IMR-90 (cell line): ENCODE data around the gene FITM1. TPM values are rescaled to one million over a fixed set of nuclear protein-coding genes. Genes with fewer than 3 reads are reported as not detected.
A peak's percentile ranks its signal among the peaks of the same experiment; 100 is the strongest.

ENCODE experiments used
- ATAC-seq: fragments of 200-7000 bp; cut with Tn5 transposase; 2 replicates; pipeline ENCODE4 v1.9.1; 2020; ENCODE audit warnings: low read depth, mild to moderate bottlenecking, moderate library complexity
- BruUV-seq: library from RNA; stranded (reverse); fragments of 400-500 nt; replicated peaks from 2 replicates; lab custom pipeline; 2021; lab: Mats Ljungman, UMichigan
- CTCF ChIA-PET: fragments of 300-600 bp; formaldehyde crosslinking; extraction: SDS; loops from one replicate; lab custom pipeline; 2021; ENCODE audit warnings: antibody characterized with exemption; lab: Yijun Ruan, JAX
- POLR2A ChIA-PET: fragments of 300-600 bp; sonication (Branson Sonifier 250); formaldehyde crosslinking; loops from one replicate; lab custom pipeline; 2022; ENCODE audit warnings: antibody characterized with exemption; ENCODE audit not compliant: unreplicated experiment; lab: Charles Lee
- DNase-seq: peaks from one replicate; pipeline ENCODE4 v3.0.0; 2013
- H2AFZ ChIP-seq: replicated peaks from 2 replicates; pipeline ENCODE3; 2013; ENCODE audit warnings: low read length, mild to moderate bottlenecking; ENCODE audit not compliant: poor library complexity
- H2AK5ac ChIP-seq: 2 replicates; pipeline ENCODE4 v1.6.1; 2013; ENCODE audit warnings: low read depth, low read length, inconsistent platforms
- H2AK9ac ChIP-seq: replicated peaks from 2 replicates; pipeline ENCODE3; 2013; ENCODE audit warnings: mild to moderate bottlenecking, low read depth, low read length, moderate library complexity; ENCODE audit not compliant: poor library complexity
- H2BK120ac ChIP-seq: 2 replicates; pipeline ENCODE4 v1.6.1; 2013; ENCODE audit warnings: low read depth, low read length, inconsistent platforms
- H2BK15ac ChIP-seq: 3 replicates; pipeline ENCODE4 v1.6.1; 2013; ENCODE audit warnings: low read depth, low read length, inconsistent platforms
- H2BK20ac ChIP-seq: 2 replicates; pipeline ENCODE4 v1.6.1; 2013; ENCODE audit warnings: low read depth, mild to moderate bottlenecking, inconsistent platforms, low read length, moderate library complexity
- H2BK5ac ChIP-seq: 2 replicates; pipeline ENCODE4 v1.6.1; 2013; ENCODE audit warnings: mild to moderate bottlenecking, low read depth, low read length, inconsistent platforms; ENCODE audit not compliant: poor library complexity, severe bottlenecking
- H3K14ac ChIP-seq: replicated peaks from 2 replicates; pipeline ENCODE4 v1.6.1; 2013; ENCODE audit warnings: low read depth, low read length, inconsistent platforms
- H3K18ac ChIP-seq: 2 replicates; pipeline ENCODE4 v1.6.1; 2013; ENCODE audit warnings: low read depth, low read length, control low read depth
- H3K23ac ChIP-seq: 2 replicates; pipeline ENCODE4 v1.6.1; 2013; ENCODE audit warnings: low read depth, low read length, inconsistent platforms
- H3K27ac ChIP-seq: 2 replicates; pipeline ENCODE4 v1.5.1; 2013; ENCODE audit warnings: mild to moderate bottlenecking, control low read depth, low read length; ENCODE audit not compliant: insufficient read depth
- H3K27me3 ChIP-seq: 2 replicates; pipeline ENCODE4 v1.6.1; 2013; ENCODE audit warnings: low read length; ENCODE audit not compliant: control insufficient read depth, insufficient read depth
- H3K36me3 ChIP-seq: 2 replicates; pipeline ENCODE4 v1.6.1; 2013; ENCODE audit warnings: low read length, mixed read lengths; ENCODE audit not compliant: control insufficient read depth, insufficient read depth
- H3K4ac ChIP-seq: 2 replicates; pipeline ENCODE4 v1.6.1; 2013; ENCODE audit warnings: low read depth, low read length, inconsistent platforms
- H3K4me1 ChIP-seq: 2 replicates; pipeline ENCODE4 v1.6.1; 2013; ENCODE audit warnings: low read length, mixed read lengths; ENCODE audit not compliant: control insufficient read depth, insufficient read depth
- H3K4me2 ChIP-seq: 2 replicates; pipeline ENCODE4 v1.6.1; 2013; ENCODE audit warnings: low read depth, mild to moderate bottlenecking, control low read depth, low read length, moderate library complexity
- H3K4me3 ChIP-seq: 2 replicates; pipeline ENCODE4 v1.5.1; 2013; ENCODE audit warnings: low read depth, mild to moderate bottlenecking, control low read depth, low read length, moderate library complexity; ENCODE audit not compliant: insufficient read depth
- H3K56ac ChIP-seq: 2 replicates; pipeline ENCODE4 v1.6.1; 2013; ENCODE audit warnings: low read length, inconsistent platforms; ENCODE audit not compliant: insufficient read depth; ENCODE audit errors: extremely low read depth
- H3K79me1 ChIP-seq, 2 experiments: 2 replicates each; pipeline ENCODE4 v1.6.1; 2013; ENCODE audit warnings: low read length in 2 of 2, inconsistent platforms in 1 of 2, low read depth in 1 of 2
- H3K9ac ChIP-seq: 2 replicates; pipeline ENCODE4 v1.6.1; 2013; ENCODE audit warnings: low read depth, low read length, control low read depth
- H3K9me1 ChIP-seq: 2 replicates; pipeline ENCODE4 v1.6.1; 2013; ENCODE audit warnings: low read length, inconsistent platforms; ENCODE audit not compliant: insufficient read depth
- H3K9me3 ChIP-seq: 2 replicates; pipeline ENCODE4 v1.6.1; 2013; ENCODE audit warnings: low read length; ENCODE audit not compliant: control insufficient read depth, insufficient read depth
- H4K20me1 ChIP-seq: 2 replicates; pipeline ENCODE4 v1.6.1; 2013; ENCODE audit warnings: low read length, inconsistent platforms; ENCODE audit not compliant: insufficient read depth
- H4K5ac ChIP-seq: 2 replicates; pipeline ENCODE4 v1.6.1; 2013; ENCODE audit warnings: mild to moderate bottlenecking, low read depth, low read length, control low read depth
- H4K8ac ChIP-seq, 2 experiments: 2 replicates each; pipeline ENCODE4 v1.6.1; 2013; ENCODE audit warnings: low read depth in 2 of 2, low read length in 2 of 2, control low read depth in 1 of 2, inconsistent platforms in 1 of 2
- H4K91ac ChIP-seq: 2 replicates; pipeline ENCODE4 v1.6.1; 2013; ENCODE audit warnings: low read depth, low read length, inconsistent platforms; ENCODE audit not compliant: insufficient read depth
- BHLHE40 ChIP-seq: fragments of 150-350 bp; IDR thresholded peaks from 2 replicates; pipeline ENCODE4 v1.6.1; 2016; ENCODE audit warnings: mild to moderate bottlenecking, low read depth, low read length
- CEBPB ChIP-seq: IDR thresholded peaks from 2 replicates; pipeline ENCODE4 v1.6.1; 2012; ENCODE audit warnings: low read depth, low read length, improper control_type of control experiment
- CHD1 ChIP-seq: IDR thresholded peaks from 2 replicates; pipeline ENCODE4 v1.6.1; 2012; ENCODE audit warnings: low read depth, low read length, improper control_type of control experiment
- CTCF ChIP-seq: conservative IDR thresholded peaks from 2 replicates; pipeline ENCODE4 v1.5.1; 2012; ENCODE audit warnings: mild to moderate bottlenecking, low read depth, low read length, improper control_type of control experiment
- FOS ChIP-seq: fragments of 150-350 bp; IDR thresholded peaks from 2 replicates; pipeline ENCODE4 v1.6.1; 2016; ENCODE audit warnings: low read depth, low read length
- MAFK ChIP-seq: IDR thresholded peaks from 2 replicates; pipeline ENCODE4 v1.6.1; 2012; ENCODE audit warnings: low read depth, low read length, improper control_type of control experiment
- MAZ ChIP-seq: IDR thresholded peaks from 2 replicates; pipeline ENCODE4 v1.6.1; 2012; ENCODE audit warnings: low read depth, mild to moderate bottlenecking, low read length, improper control_type of control experiment, moderate library complexity, borderline replicate concordance
- MXI1 ChIP-seq: IDR thresholded peaks from 2 replicates; pipeline ENCODE4 v1.6.1; 2012; ENCODE audit warnings: low read depth, mild to moderate bottlenecking, low read length, moderate library complexity, borderline replicate concordance
- POLR2A ChIP-seq: IDR thresholded peaks from 2 replicates; pipeline ENCODE4 v1.6.1; 2012; ENCODE audit warnings: mild to moderate bottlenecking, low read depth, low read length
- RCOR1 ChIP-seq: IDR thresholded peaks from 2 replicates; pipeline ENCODE4 v1.6.1; 2012; ENCODE audit warnings: mild to moderate bottlenecking, low read length, improper control_type of control experiment; ENCODE audit not compliant: insufficient replicate concordance
- RFX5 ChIP-seq: IDR thresholded peaks from 2 replicates; pipeline ENCODE4 v1.8.0; 2012; ENCODE audit warnings: low read depth, mild to moderate bottlenecking, low read length, moderate library complexity
- USF2 ChIP-seq: fragments of 150-350 bp; IDR thresholded peaks from 2 replicates; pipeline ENCODE4 v1.6.1; 2017; ENCODE audit warnings: mild to moderate bottlenecking, antibody characterized with exemption, low read length, low read depth
- WGBS, 2 experiments: methylation state at CpG; one replicate each; pipeline versions ENCODE4 v1.1.5 to v1.1.7; 2013; ENCODE audit warnings: missing lambda C conversion rate in 2 of 2; ENCODE audit not compliant: insufficient read length in 1 of 2; ENCODE audit errors: extremely low coverage in 2 of 2; 5-methylcytosine and 5-hydroxymethylcytosine counted together
- dilution Hi-C: fragments of 300-500 bp; cut with HindIII; formaldehyde crosslinking; loops from one replicate; pipeline ENCODE4 v1.14.3; 2018; ENCODE audit warnings: low sequenced_read_pairs; ENCODE audit not compliant: unreplicated experiment
- in situ Hi-C: fragments of 300-500 bp; cut with MboI; formaldehyde crosslinking; loops from 3 replicates; pipeline ENCODE4 v1.14.3; 2019; ENCODE audit warnings: low sequenced_read_pairs, inconsistent platforms, mixed read lengths
- intact Hi-C: fragments of 100-400 bp; cut with micrococcal nuclease; formaldehyde crosslinking; loops from 2 replicates; pipeline ENCODE4 v1.10.0; 2022
- polyA plus RNA-seq, 3 experiments: library from polyadenylated mRNA; depleted of rRNA; stranded (reverse); fragments of >200 nt; gene quantifications; 2 replicates each; pipeline ENCODE4 v1.2.3, GENCODE V29; 2012; ENCODE audit warnings: low replicate concordance in 1 of 3
- total RNA-seq: library from RNA; depleted of rRNA; stranded (reverse); fragments of >200 nt; gene quantifications from 2 replicates; pipeline ENCODE4 v1.2.3, GENCODE V29; 2012

Gene FITM1
- total and polyA plus RNA-seq, 2 of the 4 experiments (the other 2 are of a cell fraction) = not detected

- Histone ChIP-seq H3K4ac (peak within 1 kb of the TSS; percentile 97), H3K56ac (peak within 1 kb of the TSS; percentile 94), H3K4me2 (peak within 1 kb of the TSS; percentile 89), H2BK120ac (peak within 1 kb of the TSS; percentile 90), H3K4me3 (peak within 1 kb of the TSS; percentile 74), H3K27me3 (no peaks in the 10 kb centered on the region), H3K4me1 (peaks cover 3% of the 10 kb centered on the region; the same call in 1 of the 2 replicates), H4K20me1 (no peaks in the 10 kb centered on the region), H2BK5ac (peak within 1 kb of the TSS; percentile 97), H3K9ac (peak within 1 kb of the TSS; percentile 76), H2BK20ac (peak within 1 kb of the TSS; percentile 50), H4K91ac (peak within 1 kb of the TSS; percentile 98), H2AFZ (peak within 1 kb of the TSS; percentile 99), H4K5ac (peak within 1 kb of the TSS; percentile 81), H3K14ac (peak within 1 kb of the TSS; percentile 78), H3K9me3 (no peaks in the 10 kb centered on the region), H2AK9ac (peak within 1 kb of the TSS; percentile 99), H2BK15ac (peak within 1 kb of the TSS; percentile 33; the same call in 1 of the 3 replicates), H2AK5ac (peak within 1 kb of the TSS; percentile 72), H3K27ac (peak within 1 kb of the TSS; percentile 91), H3K18ac (peak within 1 kb of the TSS; percentile 70), H3K9me1 (peaks cover 8% of the 10 kb centered on the region; the same call in 1 of the 2 replicates), H3K36me3 (peaks cover 15% of the 10 kb centered on the region), H4K8ac (peak within 1 kb of the TSS; percentile 94 to 99), H3K23ac (peak within 1 kb of the TSS; percentile 95), H3K79me1 (peaks cover 10 to 16% of the 10 kb centered on the region in 2 experiments; a peak in 2 of 4 replicates)
- CTCF ChIA-PET = interaction anchor here (0.5 to 1.8 kb wide), 5 partner anchors 9 to 1213 kb away, joined by 3 to 7 read pairs (median 3); partner anchors contain the start of gene IRF9
- dilution Hi-C loops (no loop called here), intact Hi-C loops (loop anchor here (1.0 to 2.0 kb wide), 2 partner anchors 26 to 47 kb away; partner anchors contain the start of genes EMC9 and IRF9), in situ Hi-C loops (no loop called here)
- POLR2A ChIA-PET = interaction anchor here (1.0 to 1.8 kb wide), 2 partner anchors 21 to 32 kb away, joined by 6 to 7 read pairs; partner anchors contain the start of genes PSME1 and PSME2
- peak; percentile 100 for DNase-seq
- peak; percentile 90 for ATAC-seq
- no TSS peak for BruUV-seq
- peak; percentile 92 for TF ChIP-seq MXI1
- peak; percentile 84; the same call in 1 of the 2 replicates for TF ChIP-seq FOS
- TF ChIP-seq POLR2A = peak; percentile 30; the same call in 1 of the 2 replicates
- TF ChIP-seq MAFK = 0 out of 2 replicates have a peak, but pooled peaks have one; percentile 25
- no peak for TF ChIP-seq RCOR1
- peak; percentile 82; the same call in 1 of the 2 replicates for TF ChIP-seq MAZ
- peak; percentile 96 for TF ChIP-seq USF2
- TF ChIP-seq CTCF = no peak
- no peak for TF ChIP-seq CHD1
- TF ChIP-seq BHLHE40 = peak; percentile 73
- TF ChIP-seq CEBPB = peak; percentile 81
- peak; percentile 4; the same call in 1 of the 2 replicates for TF ChIP-seq RFX5
- 0% methylated on average over 25 of the region's 65 CpGs; no CpG with 5 or more reads in 1 of the 2 experiments for whole genome bisulfite sequencing, 2 experiments
Observed at GRCh38 chr14:24114532-24115421, 15.7 kb upstream of the FITM1 start, which contains the start of the genes DCAF11 and NRL. DCAF11 (plus strand) TSS chr14:24114777; CDS start chr14:24115595, 818 bp downstream. NRL (minus strand) TSS chr14:24114949; CDS start chr14:24082848, 32,101 bp downstream.
